PC-9 (cell line): ENCODE measurements around the gene SORT1. TPM values are rescaled to one million over a fixed set of nuclear protein-coding genes. Genes with fewer than 3 reads are reported as not detected.

Source experiments
- BruUV-seq: library from RNA; stranded (reverse); fragments of 400-500 nt; replicated peaks from 2 replicates; lab custom pipeline; 2021; lab: Mats Ljungman, UMichigan
- CTCF ChIA-PET: fragments of 300-600 bp; sonication (Branson Sonifier 250); formaldehyde crosslinking; loops from one replicate; lab custom pipeline; 2022; ENCODE audit warnings: antibody characterized with exemption; lab: Charles Lee
- POLR2A ChIA-PET: fragments of 300-600 bp; sonication (Branson Sonifier 250); formaldehyde crosslinking; loops from one replicate; lab custom pipeline; 2022; ENCODE audit warnings: antibody characterized with exemption; ENCODE audit not compliant: unreplicated experiment; lab: Charles Lee
- DNase-seq, 2 experiments: peaks; one replicate each; pipeline versions ENCODE4 v3.0.0 to v3.0.0-alpha.2; 2015 to 2022; ENCODE audit warnings: mixed read lengths in 1 of 2
- H2AFZ ChIP-seq: fragments of 200-600 bp; sonication (generic); 2 replicates; pipeline ENCODE4 v1.8.1; 2017; ENCODE audit warnings: antibody characterized with exemption
- H3F3A ChIP-seq: fragments of 200-600 bp; sonication (generic); 2 replicates; pipeline ENCODE4 v1.8.1; 2017; ENCODE audit warnings: antibody characterized with exemption, mild to moderate bottlenecking, low read depth; ENCODE audit not compliant: insufficient read depth
- H3K27ac ChIP-seq: fragments of 200-600 bp; sonication (generic); 2 replicates; pipeline ENCODE4 v1.6.1; 2016; ENCODE audit warnings: mixed run types
- H3K27me3 ChIP-seq: fragments of 200-600 bp; sonication (generic); 2 replicates; pipeline ENCODE4 v1.6.1; 2016; ENCODE audit warnings: low read depth, mixed run types; ENCODE audit not compliant: insufficient read depth
- H3K36me3 ChIP-seq: fragments of 200-600 bp; sonication (generic); 2 replicates; pipeline ENCODE4 v1.6.1; 2016; ENCODE audit warnings: low read depth, mixed run types
- H3K4me1 ChIP-seq: fragments of 200-600 bp; sonication (generic); replicated peaks from 2 replicates; pipeline ENCODE4 v1.6.1; 2016; ENCODE audit warnings: mixed run types; ENCODE audit not compliant: insufficient read depth
- H3K4me2 ChIP-seq: fragments of 200-600 bp; sonication (generic); 2 replicates; pipeline ENCODE4 v1.6.1; 2017; ENCODE audit warnings: mixed run types
- H3K4me3 ChIP-seq: fragments of 200-600 bp; sonication (generic); 2 replicates; pipeline ENCODE4 v1.6.1; 2016; ENCODE audit warnings: mixed run types
- H3K79me2 ChIP-seq: fragments of 200-600 bp; sonication (generic); 2 replicates; pipeline ENCODE4 v1.6.1; 2017; ENCODE audit warnings: low read depth, mixed run types
- H3K9me2 ChIP-seq: fragments of 200-600 bp; sonication (generic); 2 replicates; pipeline ENCODE4 v1.8.1; 2017; ENCODE audit warnings: mild to moderate bottlenecking; ENCODE audit not compliant: insufficient read depth
- H3K9me3 ChIP-seq: fragments of 200-600 bp; sonication (generic); 2 replicates; pipeline ENCODE4 v1.8.1; 2016; ENCODE audit warnings: low read depth; ENCODE audit not compliant: insufficient read depth
- H4K20me1 ChIP-seq: fragments of 200-600 bp; sonication (generic); 2 replicates; pipeline ENCODE4 v1.8.1; 2017; ENCODE audit not compliant: insufficient read depth
- CTCF ChIP-seq: fragments of 200-600 bp; sonication (generic); conservative IDR thresholded peaks from 2 replicates; pipeline ENCODE4 v1.6.1; 2017; ENCODE audit warnings: mixed run types, antibody characterized with exemption, mild to moderate bottlenecking, moderate library complexity
- EZH2 ChIP-seq: fragments of 200-600 bp; sonication (generic); IDR thresholded peaks from 2 replicates; pipeline ENCODE4 v1.8.0; 2017; ENCODE audit warnings: antibody characterized with exemption, low read depth
- intact Hi-C: fragments of 100-400 bp; cut with micrococcal nuclease; formaldehyde crosslinking; loops from one replicate; pipeline ENCODE4 v1.10.0; 2022; ENCODE audit not compliant: unreplicated experiment
- total RNA-seq: library from RNA; stranded (reverse); gene quantifications from 2 replicates; pipeline ENCODE4 v1.2.3, GENCODE V29; 2021

SORT1 gene
- total RNA-seq, 1 experiment from 2014 or later, result 25.7 TPM

GRCh38 chr1:109381573-109381972 lies 16.1 kb downstream of the SORT1 start:
- no TSS peak for BruUV-seq
- TF ChIP-seq CTCF (no peak), EZH2 (no peak)

GRCh38 chr1:109379907-109380306 lies 17.8 kb downstream of the SORT1 start:
- Histone ChIP-seq H3K9me2 (no peaks in the 10 kb centered on the region), H3K4me2 (no peak overlapping the region), H2AFZ (no peak overlapping the region), H3K27ac (no peak overlapping the region), H3K4me1 (peaks cover 22% of the 10 kb centered on the region; the same call in 1 of the 2 replicates), H3K4me3 (no peak overlapping the region), H3K79me2 (peaks cover 29% of the 10 kb centered on the region), H3K36me3 (no peaks in the 10 kb centered on the region), H3F3A (no peaks in the 10 kb centered on the region), H3K27me3 (no peaks in the 10 kb centered on the region), H4K20me1 (no peaks in the 10 kb centered on the region), H3K9me3 (no peaks in the 10 kb centered on the region)
- no peak for DNase-seq
- CTCF ChIA-PET, result interaction anchor here (0.6 kb wide), 1 partner anchor 280 kb away, joined by 4 read pairs; no protein-coding TSS in a partner anchor
- intact Hi-C loops, result no loop called here
- POLR2A ChIA-PET, result no interaction called here
- TF ChIP-seq EZH2 (no peak), CTCF (no peak)
- no TSS peak for BruUV-seq

More at GRCh38 chr1:109381573-109381972, 16.1 kb downstream of the SORT1 start:
- CTCF ChIA-PET, result no interaction called here
- no peak for DNase-seq
- Histone ChIP-seq H3K27me3 (no peaks in the 10 kb centered on the region), H3K27ac (no peak overlapping the region), H3F3A (no peaks in the 10 kb centered on the region), H3K36me3 (no peaks in the 10 kb centered on the region), H3K4me2 (no peak overlapping the region), H3K79me2 (peaks cover 43% of the 10 kb centered on the region), H3K4me3 (no peak overlapping the region), H3K9me3 (no peaks in the 10 kb centered on the region), H4K20me1 (no peaks in the 10 kb centered on the region), H2AFZ (no peak overlapping the region), H3K9me2 (no peaks in the 10 kb centered on the region), H3K4me1 (peaks cover 22% of the 10 kb centered on the region; the same call in 1 of the 2 replicates)
- intact Hi-C loops, result no loop called here
- POLR2A ChIA-PET, result no interaction called here

- intact Hi-C loops, result no loop called here
- H3K9me2 ChIP-seq, result no peaks in the 10 kb centered on the region
- no TSS peak for BruUV-seq
- no peaks in the 10 kb centered on the region for H3K36me3 ChIP-seq
- H3K4me1 ChIP-seq, result peaks cover 22% of the 10 kb centered on the region; the same call in 1 of the 2 replicates
- no peak for TF ChIP-seq CTCF
- no peak for TF ChIP-seq EZH2
- no peak for DNase-seq
- no peak overlapping the region for H3K4me3 ChIP-seq
- no peak overlapping the region for H3K4me2 ChIP-seq
- H3K27me3 ChIP-seq, result no peaks in the 10 kb centered on the region
- ChIA-PET CTCF (interaction anchor here (0.6 kb wide), 1 partner anchor 279 kb away, joined by 4 read pairs; no protein-coding TSS in a partner anchor), POLR2A (no interaction called here)
- no peaks in the 10 kb centered on the region for H4K20me1 ChIP-seq
- H3K79me2 ChIP-seq, result peaks cover 24% of the 10 kb centered on the region
- H3K27ac ChIP-seq, result no peak overlapping the region
- no peak overlapping the region for H2AFZ ChIP-seq
- no peaks in the 10 kb centered on the region for H3K9me3 ChIP-seq
- H3F3A ChIP-seq, result no peaks in the 10 kb centered on the region
Observed at GRCh38 chr1:109379422-109379821, 18.3 kb downstream of the SORT1 start.
